HCT116 (cell line): ENCODE data around the gene ARHGEF40.

ENCODE experiments used
- EZH2phosphoT487 ChIP-seq: fragments of 200-600 bp; IDR thresholded peaks from 2 replicates; pipeline ENCODE4 v1.6.1; 2018; ENCODE audit warnings: antibody characterized with exemption, borderline replicate concordance
- JUND ChIP-seq: IDR thresholded peaks from 2 replicates; pipeline ENCODE4 v1.6.1; 2012
- POLR2A ChIP-seq: IDR thresholded peaks from 2 replicates; pipeline ENCODE4 v1.7.0; 2011; ENCODE audit warnings: borderline replicate concordance; ENCODE audit not compliant: insufficient read depth, insufficient read length; ENCODE audit errors: extremely low read depth
- YY1 ChIP-seq: IDR thresholded peaks from 2 replicates; pipeline ENCODE4 v1.6.1; 2011; ENCODE audit warnings: low read length, low read depth, moderate library complexity, mild to moderate bottlenecking; ENCODE audit not compliant: insufficient replicate concordance; ENCODE audit errors: extremely low read depth
- TF ChIP-seq, protein P1 (sequence below), 3 experiments: fragments of 200-600 bp in 1 of 3; sonication (generic) in 1 of 3; IDR thresholded peaks in 2 of 3; conservative IDR thresholded peaks in 1 of 3; 2 replicates each; pipeline ENCODE4 v1.5.1; 2012 to 2017; ENCODE audit warnings: low read depth in 2 of 3, low read length in 2 of 3, antibody characterized with exemption in 1 of 3, borderline replicate concordance in 1 of 3, control low read depth in 1 of 3, mild to moderate bottlenecking in 1 of 3, mixed read lengths in 1 of 3, mixed run types in 1 of 3, moderate library complexity in 1 of 3; ENCODE audit not compliant: insufficient read depth in 1 of 3
- TF ChIP-seq, protein P2 (sequence below): IDR thresholded peaks from 2 replicates; pipeline ENCODE4 v1.6.1; 2011; ENCODE audit warnings: mild to moderate bottlenecking, low read length, moderate library complexity; ENCODE audit not compliant: insufficient replicate concordance; ENCODE audit errors: extremely low read depth

DNA sequence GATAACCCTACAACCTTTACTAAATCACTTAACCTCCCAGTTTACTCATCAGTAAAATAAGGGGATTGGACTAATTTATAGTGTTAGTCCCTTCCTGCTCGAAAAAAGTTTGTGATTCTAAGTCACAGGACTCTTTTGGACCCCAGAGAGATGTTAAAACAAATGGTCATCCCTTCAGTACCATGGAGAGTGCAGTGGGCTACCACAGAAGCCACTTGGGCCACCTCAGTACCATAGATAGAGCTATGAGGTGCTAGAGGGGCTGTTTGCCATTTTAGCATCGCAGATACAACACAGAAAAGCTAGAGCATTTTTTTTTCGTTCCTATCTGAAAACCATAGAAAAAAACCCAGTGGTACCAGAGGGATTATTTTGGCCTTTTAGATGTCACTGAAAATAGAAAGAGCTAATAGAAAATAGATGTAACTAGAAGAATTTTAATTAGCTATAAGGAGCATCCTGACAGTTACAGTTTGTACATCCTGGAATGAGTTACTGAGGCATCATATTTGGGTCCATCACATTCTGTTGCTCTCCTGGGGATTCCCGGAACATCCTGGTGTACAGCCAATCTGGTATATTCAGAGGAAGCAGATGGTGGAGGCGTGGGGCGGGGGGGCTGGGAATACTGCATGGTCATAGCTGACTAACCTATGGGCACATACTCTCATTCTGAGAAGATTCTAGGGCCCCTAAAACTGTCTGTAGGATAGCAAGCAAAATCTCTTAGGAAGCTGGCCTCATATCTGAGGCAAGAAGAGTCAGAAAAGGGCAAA lies 25.5 kb downstream of the ARHGEF40 start:
- TF ChIP-seq, protein P1, sequence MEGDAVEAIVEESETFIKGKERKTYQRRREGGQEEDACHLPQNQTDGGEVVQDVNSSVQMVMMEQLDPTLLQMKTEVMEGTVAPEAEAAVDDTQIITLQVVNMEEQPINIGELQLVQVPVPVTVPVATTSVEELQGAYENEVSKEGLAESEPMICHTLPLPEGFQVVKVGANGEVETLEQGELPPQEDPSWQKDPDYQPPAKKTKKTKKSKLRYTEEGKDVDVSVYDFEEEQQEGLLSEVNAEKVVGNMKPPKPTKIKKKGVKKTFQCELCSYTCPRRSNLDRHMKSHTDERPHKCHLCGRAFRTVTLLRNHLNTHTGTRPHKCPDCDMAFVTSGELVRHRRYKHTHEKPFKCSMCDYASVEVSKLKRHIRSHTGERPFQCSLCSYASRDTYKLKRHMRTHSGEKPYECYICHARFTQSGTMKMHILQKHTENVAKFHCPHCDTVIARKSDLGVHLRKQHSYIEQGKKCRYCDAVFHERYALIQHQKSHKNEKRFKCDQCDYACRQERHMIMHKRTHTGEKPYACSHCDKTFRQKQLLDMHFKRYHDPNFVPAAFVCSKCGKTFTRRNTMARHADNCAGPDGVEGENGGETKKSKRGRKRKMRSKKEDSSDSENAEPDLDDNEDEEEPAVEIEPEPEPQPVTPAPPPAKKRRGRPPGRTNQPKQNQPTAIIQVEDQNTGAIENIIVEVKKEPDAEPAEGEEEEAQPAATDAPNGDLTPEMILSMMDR (IDR thresholded peaks at IDR 0.05 in 2 of 3, conservative IDR thresholded peaks at IDR 0.05 in 1 of 3; ENCODE audit: borderline replicate concordance in 1 of 3, insufficient read depth in 1 of 3, low read depth in 2 of 3, low read length in 2 of 3), result no peak
- TF ChIP-seq YY1 (no peak), JUND (no peak), EZH2phosphoT487 (no peak), POLR2A (no peak)
- TF ChIP-seq, protein P2, sequence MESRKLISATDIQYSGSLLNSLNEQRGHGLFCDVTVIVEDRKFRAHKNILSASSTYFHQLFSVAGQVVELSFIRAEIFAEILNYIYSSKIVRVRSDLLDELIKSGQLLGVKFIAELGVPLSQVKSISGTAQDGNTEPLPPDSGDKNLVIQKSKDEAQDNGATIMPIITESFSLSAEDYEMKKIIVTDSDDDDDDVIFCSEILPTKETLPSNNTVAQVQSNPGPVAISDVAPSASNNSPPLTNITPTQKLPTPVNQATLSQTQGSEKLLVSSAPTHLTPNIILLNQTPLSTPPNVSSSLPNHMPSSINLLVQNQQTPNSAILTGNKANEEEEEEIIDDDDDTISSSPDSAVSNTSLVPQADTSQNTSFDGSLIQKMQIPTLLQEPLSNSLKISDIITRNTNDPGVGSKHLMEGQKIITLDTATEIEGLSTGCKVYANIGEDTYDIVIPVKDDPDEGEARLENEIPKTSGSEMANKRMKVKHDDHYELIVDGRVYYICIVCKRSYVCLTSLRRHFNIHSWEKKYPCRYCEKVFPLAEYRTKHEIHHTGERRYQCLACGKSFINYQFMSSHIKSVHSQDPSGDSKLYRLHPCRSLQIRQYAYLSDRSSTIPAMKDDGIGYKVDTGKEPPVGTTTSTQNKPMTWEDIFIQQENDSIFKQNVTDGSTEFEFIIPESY, result no peak
